ENCODE results near the gene TMEM200A.

DNA sequence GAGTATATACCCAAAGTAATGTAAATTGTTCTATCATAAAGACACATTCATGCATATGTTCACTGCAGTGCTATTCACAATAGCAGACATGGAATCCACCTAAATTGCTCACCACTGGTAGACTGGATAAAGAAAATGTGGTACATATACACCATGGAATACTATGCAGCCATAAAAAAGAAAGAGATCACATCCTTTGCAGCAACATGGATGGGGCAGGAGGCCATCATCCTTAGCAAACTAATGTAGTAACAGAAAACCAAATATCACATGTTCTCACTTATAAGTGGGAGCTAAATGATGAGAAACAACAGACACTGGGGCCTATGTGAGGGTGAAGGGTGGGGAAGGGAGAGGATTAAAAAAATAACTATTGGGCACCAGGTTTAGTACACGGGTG is 11.5 kb upstream of the TMEM200A start:
- TF ChIP-seq, protein P1, sequence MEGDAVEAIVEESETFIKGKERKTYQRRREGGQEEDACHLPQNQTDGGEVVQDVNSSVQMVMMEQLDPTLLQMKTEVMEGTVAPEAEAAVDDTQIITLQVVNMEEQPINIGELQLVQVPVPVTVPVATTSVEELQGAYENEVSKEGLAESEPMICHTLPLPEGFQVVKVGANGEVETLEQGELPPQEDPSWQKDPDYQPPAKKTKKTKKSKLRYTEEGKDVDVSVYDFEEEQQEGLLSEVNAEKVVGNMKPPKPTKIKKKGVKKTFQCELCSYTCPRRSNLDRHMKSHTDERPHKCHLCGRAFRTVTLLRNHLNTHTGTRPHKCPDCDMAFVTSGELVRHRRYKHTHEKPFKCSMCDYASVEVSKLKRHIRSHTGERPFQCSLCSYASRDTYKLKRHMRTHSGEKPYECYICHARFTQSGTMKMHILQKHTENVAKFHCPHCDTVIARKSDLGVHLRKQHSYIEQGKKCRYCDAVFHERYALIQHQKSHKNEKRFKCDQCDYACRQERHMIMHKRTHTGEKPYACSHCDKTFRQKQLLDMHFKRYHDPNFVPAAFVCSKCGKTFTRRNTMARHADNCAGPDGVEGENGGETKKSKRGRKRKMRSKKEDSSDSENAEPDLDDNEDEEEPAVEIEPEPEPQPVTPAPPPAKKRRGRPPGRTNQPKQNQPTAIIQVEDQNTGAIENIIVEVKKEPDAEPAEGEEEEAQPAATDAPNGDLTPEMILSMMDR (IDR thresholded peaks at IDR 0.05; ENCODE audit: low read depth, low read length) = no peak
- no peak for TF ChIP-seq EZH2phosphoT487 (IDR thresholded peaks at IDR 0.05; ENCODE audit: low read depth)

Measured in OCI-LY3 (cell line).